ENCODE data around the gene POU6F2.

DNA sequence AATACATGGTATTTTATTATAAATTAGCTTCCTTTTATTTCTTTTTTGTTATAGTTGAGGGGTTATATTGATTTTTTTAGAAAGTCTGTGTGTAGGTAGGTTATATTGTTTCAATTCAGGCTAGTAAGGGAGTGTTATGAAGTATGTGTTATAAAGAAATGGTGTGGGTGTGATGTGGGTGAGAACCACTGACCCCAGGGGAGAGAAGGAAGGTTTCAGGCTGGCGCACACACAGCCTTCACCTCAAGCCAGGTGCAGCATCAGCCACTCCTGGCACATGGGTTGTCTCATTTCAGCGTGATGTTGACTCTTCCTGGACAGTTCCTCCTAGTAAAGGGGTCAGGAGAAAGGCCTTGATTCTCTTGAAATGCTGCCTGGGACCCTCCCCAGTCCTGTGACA is 291.3 kb downstream of the POU6F2 start:
- TF ChIP-seq, protein P1, sequence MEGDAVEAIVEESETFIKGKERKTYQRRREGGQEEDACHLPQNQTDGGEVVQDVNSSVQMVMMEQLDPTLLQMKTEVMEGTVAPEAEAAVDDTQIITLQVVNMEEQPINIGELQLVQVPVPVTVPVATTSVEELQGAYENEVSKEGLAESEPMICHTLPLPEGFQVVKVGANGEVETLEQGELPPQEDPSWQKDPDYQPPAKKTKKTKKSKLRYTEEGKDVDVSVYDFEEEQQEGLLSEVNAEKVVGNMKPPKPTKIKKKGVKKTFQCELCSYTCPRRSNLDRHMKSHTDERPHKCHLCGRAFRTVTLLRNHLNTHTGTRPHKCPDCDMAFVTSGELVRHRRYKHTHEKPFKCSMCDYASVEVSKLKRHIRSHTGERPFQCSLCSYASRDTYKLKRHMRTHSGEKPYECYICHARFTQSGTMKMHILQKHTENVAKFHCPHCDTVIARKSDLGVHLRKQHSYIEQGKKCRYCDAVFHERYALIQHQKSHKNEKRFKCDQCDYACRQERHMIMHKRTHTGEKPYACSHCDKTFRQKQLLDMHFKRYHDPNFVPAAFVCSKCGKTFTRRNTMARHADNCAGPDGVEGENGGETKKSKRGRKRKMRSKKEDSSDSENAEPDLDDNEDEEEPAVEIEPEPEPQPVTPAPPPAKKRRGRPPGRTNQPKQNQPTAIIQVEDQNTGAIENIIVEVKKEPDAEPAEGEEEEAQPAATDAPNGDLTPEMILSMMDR (IDR thresholded peaks at IDR 0.05), result no peak
- TF ChIP-seq POLR2A (IDR thresholded peaks at IDR 0.05), result no peak
